HG03460 (cell line): ENCODE results near the gene SORBS1.

Experiments
- ATAC-seq: cut with Tn5 transposase; IDR thresholded peaks from one replicate; pipeline ENCODE4 v1.9.1; 2021; ENCODE audit not compliant: unreplicated experiment

Gene SORBS1

GRCh38 chr10:95566136-95566535 lies 5.0 kb upstream of the SORBS1 start:
- no peak for ATAC-seq

GRCh38 chr10:95565336-95565735 lies 4.2 kb upstream of the SORBS1 start:
- ATAC-seq: no peak

DNA sequence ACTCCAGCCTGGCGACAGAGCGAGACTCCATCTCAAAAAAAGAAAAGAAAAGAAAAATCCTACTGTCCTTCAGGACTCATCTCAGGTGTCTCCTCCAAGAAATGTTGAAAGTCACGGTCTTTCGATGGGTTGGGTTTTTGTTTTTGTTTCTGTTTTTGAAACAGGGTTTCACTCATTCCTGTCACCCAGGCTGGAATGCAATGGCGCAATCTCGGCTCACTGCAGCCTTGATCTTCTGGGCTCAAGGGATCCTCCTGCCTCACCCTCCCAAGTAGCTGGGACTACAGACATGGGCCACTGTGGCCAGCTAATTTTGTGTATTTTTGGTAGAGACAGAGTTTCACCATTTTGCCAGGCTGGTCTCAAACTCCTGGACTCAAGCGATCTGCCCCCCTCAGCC lies 3.1 kb upstream of the SORBS1 start:
- ATAC-seq: no peak

GRCh38 chr10:95562341-95562965 lies 1.3 kb upstream of the SORBS1 start:
- no peak for ATAC-seq

GRCh38 chr10:95561864-95562177 lies 650 bp upstream of the SORBS1 start:
- no peak for ATAC-seq

DNA sequence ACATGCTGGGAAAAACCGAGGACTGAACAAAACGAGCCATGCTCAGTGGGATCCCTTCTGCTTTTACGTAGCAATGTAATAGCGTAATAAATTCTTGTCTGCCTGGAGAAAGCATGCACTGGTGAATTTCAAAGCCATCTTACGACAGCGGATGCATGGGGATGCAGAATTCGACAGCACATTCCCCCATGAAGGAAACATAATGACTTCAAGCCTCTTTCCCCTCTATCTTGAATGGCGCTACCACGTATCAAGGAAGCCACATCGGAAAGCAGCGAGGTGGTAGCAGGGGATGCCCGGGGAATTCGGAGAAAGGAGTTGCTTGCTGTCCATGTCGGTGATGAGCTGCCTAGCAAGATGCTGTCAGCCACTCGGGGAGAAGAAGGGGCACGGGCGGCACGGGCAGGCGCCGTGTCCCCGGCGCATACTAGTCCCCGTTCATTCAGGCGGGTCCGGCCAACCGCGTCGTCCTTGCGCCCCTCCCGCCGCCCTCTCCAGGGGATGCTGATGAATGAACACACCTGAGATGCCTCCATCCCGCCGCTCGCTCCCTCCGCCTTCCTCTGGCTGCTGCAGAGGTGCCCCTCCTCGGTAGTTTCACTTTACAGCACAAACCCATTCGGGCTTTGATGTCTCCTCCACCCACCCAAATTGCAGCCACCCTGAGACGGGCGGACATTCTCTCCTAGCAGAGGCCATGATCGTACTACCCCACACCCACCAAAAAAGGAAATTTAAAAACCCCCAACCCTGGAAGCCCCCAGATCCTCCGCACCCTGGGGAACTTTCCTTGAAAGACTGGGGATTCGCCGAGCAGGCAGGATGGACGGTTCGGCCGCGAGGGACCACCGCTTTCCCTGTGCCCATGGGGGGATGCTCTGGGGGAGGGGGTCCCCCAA lies 644 bp downstream of the SORBS1 start:
- ATAC-seq: no peak

DNA sequence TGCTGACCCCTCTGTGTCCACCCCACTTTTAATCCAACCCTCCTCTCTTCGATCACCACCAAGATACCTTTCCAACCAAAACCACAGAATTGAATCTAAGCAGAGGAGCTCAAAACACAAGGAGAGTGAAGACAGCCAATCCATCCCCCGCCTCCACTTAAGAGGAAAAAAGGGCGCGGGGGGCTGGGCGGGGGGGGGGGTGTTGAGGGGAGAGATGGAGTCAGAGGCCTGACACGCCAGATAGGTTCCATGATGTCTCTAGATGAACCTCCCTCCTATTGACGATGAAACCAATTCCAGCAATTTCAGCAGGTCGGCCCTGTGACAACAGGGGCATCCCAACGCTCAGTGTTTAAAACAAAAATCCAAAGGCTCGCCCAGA lies 1.3 kb downstream of the SORBS1 start:
- ATAC-seq: no peak

GRCh38 chr10:95559471-95559870 lies 1.7 kb downstream of the SORBS1 start:
- ATAC-seq: no peak

- ATAC-seq: no peak
Observed at GRCh38 chr10:95558593-95559320, 2.4 kb downstream of the SORBS1 start.

GRCh38 chr10:95556994-95557767 lies 4.0 kb downstream of the SORBS1 start:
- ATAC-seq: no peak

GRCh38 chr10:95553674-95554073 lies 7.5 kb downstream of the SORBS1 start:
- no peak for ATAC-seq

DNA sequence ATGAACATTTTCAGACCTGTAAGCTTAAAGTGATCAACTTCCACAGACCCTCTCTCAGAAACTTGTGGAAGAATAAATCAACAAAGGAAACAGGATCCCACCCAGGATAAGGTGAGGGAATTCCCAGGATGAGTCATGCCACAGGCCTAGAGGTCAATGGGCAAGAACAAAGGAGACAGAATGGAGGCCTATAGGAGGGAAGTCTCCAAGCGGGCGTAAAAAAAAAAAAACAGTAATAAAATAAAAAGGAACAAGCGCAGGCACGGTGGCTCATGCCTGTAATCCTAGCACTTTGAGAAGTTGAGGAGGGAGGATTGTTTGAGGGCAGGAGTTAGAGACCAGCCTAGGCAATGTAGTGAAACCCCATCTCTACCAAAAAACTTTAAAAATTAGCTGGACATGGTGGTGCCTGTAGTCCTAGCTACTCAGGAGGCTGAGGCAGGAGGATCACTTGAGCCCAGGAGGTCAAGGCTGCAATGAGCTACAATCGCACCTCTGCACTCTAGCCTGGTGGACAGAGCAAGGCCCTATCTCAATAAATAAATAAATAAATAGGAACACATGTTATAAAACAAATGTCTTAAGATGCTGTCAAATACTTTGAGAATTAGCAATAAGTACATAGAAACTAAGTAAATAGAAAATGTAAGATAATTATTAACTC lies 8.4 kb downstream of the SORBS1 start:
- no peak for ATAC-seq

DNA sequence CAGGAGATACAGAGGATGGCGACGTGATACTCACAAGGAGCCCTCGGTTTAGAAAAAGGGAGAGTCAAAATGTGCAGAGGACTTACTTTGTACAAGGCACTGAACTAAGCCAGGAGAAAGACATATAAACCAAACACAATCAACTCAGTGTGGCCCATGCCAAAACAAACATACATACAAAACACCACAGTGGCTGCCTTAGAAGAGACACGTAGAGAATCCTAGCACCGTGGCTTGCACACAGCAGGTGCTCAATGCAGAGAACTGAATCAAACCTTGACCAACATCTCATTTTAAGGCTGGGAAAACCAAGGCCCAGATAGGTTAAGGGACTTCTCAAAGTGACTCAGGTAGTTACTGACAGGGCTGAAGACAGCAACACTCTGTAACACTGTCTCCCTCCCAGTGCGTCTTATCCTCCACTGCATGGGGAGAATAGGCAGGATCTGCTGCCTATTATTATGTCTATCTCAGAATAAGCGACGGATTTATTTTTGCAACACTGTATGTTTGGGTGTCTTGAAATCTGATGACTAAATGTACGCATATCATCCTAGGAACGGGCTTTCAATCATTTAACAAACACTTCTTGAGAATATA lies 11.0 kb downstream of the SORBS1 start:
- no peak for ATAC-seq

GRCh38 chr10:95547791-95548435 lies 13.3 kb downstream of the SORBS1 start:
- ATAC-seq: no peak

GRCh38 chr10:95547197-95547596 lies 14.0 kb downstream of the SORBS1 start:
- ATAC-seq: no peak

DNA sequence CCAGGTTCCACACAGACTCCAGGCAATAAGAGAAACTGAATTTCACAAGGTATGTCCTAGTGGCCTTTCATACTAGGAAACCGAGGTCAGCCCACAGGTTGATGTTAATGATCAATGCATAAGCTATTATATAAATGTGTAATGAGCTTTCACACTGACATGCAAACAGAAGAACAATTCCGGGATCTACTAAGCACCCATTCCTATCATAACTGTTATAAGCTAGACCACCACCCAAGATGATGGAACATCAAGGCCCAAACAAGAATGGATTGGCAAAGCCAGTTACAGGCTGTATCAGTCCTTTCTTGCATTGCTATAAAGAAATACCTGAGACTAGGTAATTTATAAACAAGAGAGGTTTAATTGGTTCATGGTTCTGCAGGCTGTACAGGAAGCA lies 15.2 kb downstream of the SORBS1 start:
- no peak for ATAC-seq

GRCh38 chr10:95544783-95545500 lies 16.2 kb downstream of the SORBS1 start:
- ATAC-seq: no peak

DNA sequence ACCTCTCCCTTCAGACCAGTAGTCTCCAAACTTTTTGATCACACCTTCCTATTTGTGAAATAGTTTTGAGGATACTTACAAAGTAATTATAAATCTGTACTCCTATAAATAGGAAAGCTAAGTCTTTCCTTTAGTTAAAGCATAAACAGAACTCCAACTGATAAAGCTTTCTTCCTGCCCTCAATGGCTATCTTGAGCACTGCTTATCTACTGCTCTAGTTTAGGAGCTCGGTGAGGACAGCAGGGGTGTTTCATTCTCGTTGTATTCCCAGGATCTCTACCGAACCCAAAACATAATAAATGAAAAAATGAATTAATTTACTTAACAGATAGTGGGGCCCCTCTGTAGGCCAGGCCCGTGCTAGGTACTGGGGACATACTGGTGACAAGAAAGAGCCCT lies 17.7 kb downstream of the SORBS1 start:
- no peak for ATAC-seq

DNA sequence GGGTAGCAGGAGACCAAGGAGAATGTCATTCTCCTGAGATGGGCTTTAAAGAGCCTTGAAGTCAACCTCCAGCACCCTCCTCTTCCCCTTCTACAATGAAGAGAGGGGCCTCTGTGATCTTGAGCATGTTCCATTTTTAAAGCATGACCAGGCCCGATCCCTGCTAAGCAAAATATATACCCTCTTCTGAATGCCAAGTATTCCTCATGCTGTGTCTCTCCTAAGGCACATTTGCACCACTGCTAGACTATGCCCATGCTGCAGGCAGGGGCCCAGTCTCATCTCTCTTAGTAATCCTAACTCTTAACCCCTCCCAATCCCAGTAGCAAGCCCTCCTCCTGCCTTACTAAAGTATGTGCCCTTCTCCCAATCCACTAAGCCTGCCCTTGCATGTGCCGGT lies 18.4 kb downstream of the SORBS1 start:
- ATAC-seq: no peak
